ENCODE data around the gene INTS4. TPM values are rescaled to one million over a fixed set of nuclear protein-coding genes. Genes with fewer than 3 reads are reported as not detected.

The INTS4 gene
- total and polyA plus RNA-seq, 2 experiments from 2014 or later, result 24.6 to 47.6 TPM

DNA sequence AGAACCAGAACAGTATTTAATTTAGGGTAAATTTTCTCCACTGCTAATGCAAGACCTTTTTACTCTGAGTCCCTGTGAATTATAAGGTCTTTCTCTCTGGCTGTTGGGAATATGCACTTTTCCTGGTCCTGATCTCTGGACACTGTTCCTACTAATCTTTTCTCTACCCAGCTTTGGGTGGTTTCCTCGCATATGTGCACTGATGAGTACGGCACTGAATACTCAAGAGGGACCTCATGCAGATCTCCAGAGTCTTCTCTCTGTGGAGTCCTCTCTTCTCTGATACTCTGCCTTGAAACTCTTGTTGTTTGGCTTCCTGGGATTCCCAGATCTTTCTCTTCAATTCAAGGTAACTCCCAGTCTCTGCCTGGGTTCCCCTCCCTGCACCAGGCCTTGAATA lies 14.6 kb upstream of the INTS4 start:
- H3K4me3 ChIP-seq, result no peak overlapping the region
- TF ChIP-seq ZNF114 (CRISPR knock-in tag; IDR thresholded peaks at IDR 0.05), result no peak
- TF ChIP-seq, protein P1, sequence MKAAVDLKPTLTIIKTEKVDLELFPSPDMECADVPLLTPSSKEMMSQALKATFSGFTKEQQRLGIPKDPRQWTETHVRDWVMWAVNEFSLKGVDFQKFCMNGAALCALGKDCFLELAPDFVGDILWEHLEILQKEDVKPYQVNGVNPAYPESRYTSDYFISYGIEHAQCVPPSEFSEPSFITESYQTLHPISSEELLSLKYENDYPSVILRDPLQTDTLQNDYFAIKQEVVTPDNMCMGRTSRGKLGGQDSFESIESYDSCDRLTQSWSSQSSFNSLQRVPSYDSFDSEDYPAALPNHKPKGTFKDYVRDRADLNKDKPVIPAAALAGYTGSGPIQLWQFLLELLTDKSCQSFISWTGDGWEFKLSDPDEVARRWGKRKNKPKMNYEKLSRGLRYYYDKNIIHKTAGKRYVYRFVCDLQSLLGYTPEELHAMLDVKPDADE (IDR thresholded peaks at IDR 0.05), result no peak

DNA sequence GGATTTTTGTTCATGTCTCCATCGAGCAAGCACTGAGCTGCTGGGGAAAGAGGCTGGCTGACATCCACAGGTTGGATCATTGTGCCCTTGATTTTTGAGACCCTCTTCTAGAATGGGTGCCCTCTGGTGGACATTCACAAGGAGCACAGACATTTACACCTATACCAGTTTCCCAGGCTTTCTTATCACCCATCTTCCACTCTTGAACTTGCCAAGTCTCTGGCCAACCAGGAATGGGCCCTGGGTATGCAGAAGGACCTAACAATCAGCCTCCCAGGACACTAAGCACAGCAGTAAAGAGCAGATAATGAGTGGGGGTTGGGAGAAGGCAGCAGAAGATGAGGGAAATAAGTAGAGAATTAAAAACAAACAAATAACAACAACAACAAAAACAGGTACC lies 5.7 kb upstream of the INTS4 start:
- TF ChIP-seq, protein P2, sequence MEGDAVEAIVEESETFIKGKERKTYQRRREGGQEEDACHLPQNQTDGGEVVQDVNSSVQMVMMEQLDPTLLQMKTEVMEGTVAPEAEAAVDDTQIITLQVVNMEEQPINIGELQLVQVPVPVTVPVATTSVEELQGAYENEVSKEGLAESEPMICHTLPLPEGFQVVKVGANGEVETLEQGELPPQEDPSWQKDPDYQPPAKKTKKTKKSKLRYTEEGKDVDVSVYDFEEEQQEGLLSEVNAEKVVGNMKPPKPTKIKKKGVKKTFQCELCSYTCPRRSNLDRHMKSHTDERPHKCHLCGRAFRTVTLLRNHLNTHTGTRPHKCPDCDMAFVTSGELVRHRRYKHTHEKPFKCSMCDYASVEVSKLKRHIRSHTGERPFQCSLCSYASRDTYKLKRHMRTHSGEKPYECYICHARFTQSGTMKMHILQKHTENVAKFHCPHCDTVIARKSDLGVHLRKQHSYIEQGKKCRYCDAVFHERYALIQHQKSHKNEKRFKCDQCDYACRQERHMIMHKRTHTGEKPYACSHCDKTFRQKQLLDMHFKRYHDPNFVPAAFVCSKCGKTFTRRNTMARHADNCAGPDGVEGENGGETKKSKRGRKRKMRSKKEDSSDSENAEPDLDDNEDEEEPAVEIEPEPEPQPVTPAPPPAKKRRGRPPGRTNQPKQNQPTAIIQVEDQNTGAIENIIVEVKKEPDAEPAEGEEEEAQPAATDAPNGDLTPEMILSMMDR (conservative IDR thresholded peaks at IDR 0.05; ENCODE audit: low read depth in 2 of 2), result peak; percentile 70 to 80
- no peak for TF ChIP-seq NANOG (IDR thresholded peaks at IDR 0.05; ENCODE audit: borderline replicate concordance)
- H3K36me3 Mint-ChIP-seq (ENCODE audit: low read depth), result no peaks in the 10 kb centered on the region
- Histone ChIP-seq H3K79me2 (replicated peaks; ENCODE audit: insufficient read depth) (no peaks in the 10 kb centered on the region), H3K4me2 (no peak overlapping the region), H3K4me1 (ENCODE audit: insufficient read depth) (no peaks in the 10 kb centered on the region), H4K20me1 (replicated peaks; ENCODE audit: insufficient read depth) (no peaks in the 10 kb centered on the region), H3K4me3 (no peak overlapping the region), H3K9me2 (ENCODE audit: insufficient read depth) (no peaks in the 10 kb centered on the region), H3F3A (replicated peaks; ENCODE audit: low read depth) (peaks cover 4% of the 10 kb centered on the region; the same call in 1 of the 2 replicates), H3K27me3 (ENCODE audit: insufficient read depth) (no peaks in the 10 kb centered on the region), H3K36me3 (ENCODE audit: insufficient read depth) (no peaks in the 10 kb centered on the region), H3K27ac (ENCODE audit: low read depth) (no peak overlapping the region), H2AFZ (peak overlapping the region; percentile 40; the same call in 1 of the 2 replicates)
- DNase-seq (ENCODE audit: low spot score) (peak; percentile 92), ATAC-seq (peak; percentile 96)
- H3K4me3 Mint-ChIP-seq, result no peak overlapping the region
- H3K27ac Mint-ChIP-seq, result no peak overlapping the region; the same call in 1 of the 2 replicates
- H3K9me3 Mint-ChIP-seq, result no peaks in the 10 kb centered on the region
- H3K27me3 Mint-ChIP-seq (ENCODE audit: insufficient read depth, low read depth, poor library complexity), result peaks cover 3% of the 10 kb centered on the region
- peaks cover 9% of the 10 kb centered on the region; the same call in 2 of the 3 replicates for H3K4me1 Mint-ChIP-seq

More for the DNA sequence above, 14.6 kb upstream of the INTS4 start:
- no peak for ATAC-seq
- Mint-ChIP-seq H3K4me1 (no peaks in the 10 kb centered on the region), H3K36me3 (ENCODE audit: low read depth) (no peaks in the 10 kb centered on the region), H3K4me3 (no peak overlapping the region), H3K27me3 (ENCODE audit: insufficient read depth, low read depth, poor library complexity) (no peaks in the 10 kb centered on the region), H3K27ac (no peak overlapping the region), H3K9me3 (no peaks in the 10 kb centered on the region)
- Histone ChIP-seq H3K4me1 (ENCODE audit: insufficient read depth) (no peaks in the 10 kb centered on the region), H3K4me2 (no peak overlapping the region), H3K27ac (ENCODE audit: low read depth) (no peak overlapping the region), H3K36me3 (ENCODE audit: insufficient read depth) (no peaks in the 10 kb centered on the region), H3K79me2 (replicated peaks; ENCODE audit: insufficient read depth) (no peaks in the 10 kb centered on the region), H3K9me2 (ENCODE audit: insufficient read depth) (no peaks in the 10 kb centered on the region), H2AFZ (no peak overlapping the region), H3K27me3 (ENCODE audit: insufficient read depth) (no peaks in the 10 kb centered on the region), H3F3A (replicated peaks; ENCODE audit: low read depth) (no peaks in the 10 kb centered on the region), H4K20me1 (replicated peaks; ENCODE audit: insufficient read depth) (no peaks in the 10 kb centered on the region)
- DNase-seq (ENCODE audit: low spot score), result no peak

DNA sequence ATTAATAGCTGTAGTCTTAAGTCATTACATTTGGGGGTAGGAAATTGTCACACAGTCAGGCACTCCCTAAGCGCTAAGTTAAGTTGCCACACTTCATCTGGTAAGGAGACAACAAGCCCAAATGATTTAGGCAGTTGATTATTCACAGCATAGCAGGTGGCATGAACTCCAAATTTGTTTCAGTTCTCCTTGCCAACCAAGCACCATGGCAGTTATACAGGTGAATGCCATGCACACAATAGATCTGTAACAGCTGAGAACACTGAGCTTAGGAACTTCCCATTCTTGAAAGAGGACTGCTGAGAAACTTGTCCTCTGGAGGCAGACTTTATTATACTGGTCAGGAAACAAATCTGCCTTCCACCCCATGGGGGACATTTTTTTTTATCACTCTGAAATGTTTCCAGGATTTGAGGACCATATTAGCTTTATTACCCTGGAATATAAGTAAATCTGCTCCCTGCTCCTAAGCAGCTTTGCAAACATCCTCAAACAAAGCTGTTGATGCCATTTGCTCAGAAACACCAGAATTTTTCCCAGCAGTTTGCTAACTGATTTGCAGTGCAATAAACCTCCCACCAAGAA lies 5.1 kb upstream of the INTS4 start:
- DNase-seq (ENCODE audit: low spot score) (no peak), ATAC-seq (no peak)
- no peak overlapping the region for H3K4me3 Mint-ChIP-seq
- Histone ChIP-seq H3F3A (replicated peaks; ENCODE audit: low read depth) (peaks cover 6% of the 10 kb centered on the region; the same call in 1 of the 2 replicates), H3K27ac (ENCODE audit: low read depth) (no peak overlapping the region), H3K36me3 (ENCODE audit: insufficient read depth) (no peaks in the 10 kb centered on the region), H3K27me3 (ENCODE audit: insufficient read depth) (no peaks in the 10 kb centered on the region), H3K79me2 (replicated peaks; ENCODE audit: insufficient read depth) (no peaks in the 10 kb centered on the region), H3K4me3 (no peak overlapping the region), H4K20me1 (replicated peaks; ENCODE audit: insufficient read depth) (no peaks in the 10 kb centered on the region), H3K4me1 (ENCODE audit: insufficient read depth) (no peaks in the 10 kb centered on the region), H3K9me2 (ENCODE audit: insufficient read depth) (no peaks in the 10 kb centered on the region), H2AFZ (peak overlapping the region; percentile 40; the same call in 1 of the 2 replicates), H3K4me2 (no peak overlapping the region)
- peaks cover 3% of the 10 kb centered on the region for H3K27me3 Mint-ChIP-seq (ENCODE audit: insufficient read depth, low read depth, poor library complexity)
- H3K9me3 Mint-ChIP-seq, result no peaks in the 10 kb centered on the region
- H3K36me3 Mint-ChIP-seq (ENCODE audit: low read depth), result no peaks in the 10 kb centered on the region
- TF ChIP-seq ZNF331 (CRISPR knock-in tag; IDR thresholded peaks at IDR 0.05; ENCODE audit: low read depth) (no peak), STAT1 (IDR thresholded peaks at IDR 0.05; ENCODE audit: unreplicated experiment) (no peak), EZH2 (IDR thresholded peaks at IDR 0.05; ENCODE audit: low read depth, unreplicated experiment) (no peak), CREB1 (CRISPR knock-in tag; IDR thresholded peaks at IDR 0.05; ENCODE audit: low read depth) (no peak), ZNF114 (CRISPR knock-in tag; IDR thresholded peaks at IDR 0.05) (no peak)
- TF ChIP-seq, protein P3, sequence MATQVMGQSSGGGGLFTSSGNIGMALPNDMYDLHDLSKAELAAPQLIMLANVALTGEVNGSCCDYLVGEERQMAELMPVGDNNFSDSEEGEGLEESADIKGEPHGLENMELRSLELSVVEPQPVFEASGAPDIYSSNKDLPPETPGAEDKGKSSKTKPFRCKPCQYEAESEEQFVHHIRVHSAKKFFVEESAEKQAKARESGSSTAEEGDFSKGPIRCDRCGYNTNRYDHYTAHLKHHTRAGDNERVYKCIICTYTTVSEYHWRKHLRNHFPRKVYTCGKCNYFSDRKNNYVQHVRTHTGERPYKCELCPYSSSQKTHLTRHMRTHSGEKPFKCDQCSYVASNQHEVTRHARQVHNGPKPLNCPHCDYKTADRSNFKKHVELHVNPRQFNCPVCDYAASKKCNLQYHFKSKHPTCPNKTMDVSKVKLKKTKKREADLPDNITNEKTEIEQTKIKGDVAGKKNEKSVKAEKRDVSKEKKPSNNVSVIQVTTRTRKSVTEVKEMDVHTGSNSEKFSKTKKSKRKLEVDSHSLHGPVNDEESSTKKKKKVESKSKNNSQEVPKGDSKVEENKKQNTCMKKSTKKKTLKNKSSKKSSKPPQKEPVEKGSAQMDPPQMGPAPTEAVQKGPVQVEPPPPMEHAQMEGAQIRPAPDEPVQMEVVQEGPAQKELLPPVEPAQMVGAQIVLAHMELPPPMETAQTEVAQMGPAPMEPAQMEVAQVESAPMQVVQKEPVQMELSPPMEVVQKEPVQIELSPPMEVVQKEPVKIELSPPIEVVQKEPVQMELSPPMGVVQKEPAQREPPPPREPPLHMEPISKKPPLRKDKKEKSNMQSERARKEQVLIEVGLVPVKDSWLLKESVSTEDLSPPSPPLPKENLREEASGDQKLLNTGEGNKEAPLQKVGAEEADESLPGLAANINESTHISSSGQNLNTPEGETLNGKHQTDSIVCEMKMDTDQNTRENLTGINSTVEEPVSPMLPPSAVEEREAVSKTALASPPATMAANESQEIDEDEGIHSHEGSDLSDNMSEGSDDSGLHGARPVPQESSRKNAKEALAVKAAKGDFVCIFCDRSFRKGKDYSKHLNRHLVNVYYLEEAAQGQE (IDR thresholded peaks at IDR 0.05; ENCODE audit: unreplicated experiment), result no peak
- TF ChIP-seq, protein P2 (conservative IDR thresholded peaks at IDR 0.05; ENCODE audit: low read depth in 2 of 2), result no peak
- no peak overlapping the region for H3K27ac Mint-ChIP-seq
- H3K4me1 Mint-ChIP-seq, result peaks cover 11% of the 10 kb centered on the region; the same call in 2 of the 3 replicates

Measured in GM23338 (cell line).